ENCODE results near the gene MYO7B.

The MYO7B gene

GRCh38 chr2:127636248-127637235, 101.1 kb downstream of the MYO7B start:
- DNase-seq (ENCODE audit: low read depth in 2 of 2) = no peak

GRCh38 chr2:127637236-127637630, 101.8 kb downstream of the MYO7B start:
- no peak for DNase-seq (ENCODE audit: low read depth in 2 of 2)

GRCh38 chr2:127637725-127638252, 102.3 kb downstream of the MYO7B start:
- DNase-seq (ENCODE audit: low read depth in 2 of 2) = no peak

GRCh38 chr2:127638361-127639110, 103.1 kb downstream of the MYO7B start:
- no peak for DNase-seq (ENCODE audit: low read depth in 2 of 2)

GRCh38 chr2:127639111-127639474, 103.6 kb downstream of the MYO7B start:
- DNase-seq (ENCODE audit: low read depth in 2 of 2) = no peak

GRCh38 chr2:127640082-127641072, 104.9 kb downstream of the MYO7B start:
- DNase-seq (ENCODE audit: low read depth in 2 of 2) = peak in 1 of 2 donors; percentile 19

GRCh38 chr2:127641133-127641532, 105.7 kb downstream of the MYO7B start:
- no peak for DNase-seq (ENCODE audit: low read depth in 2 of 2)

- DNase-seq (ENCODE audit: low read depth in 2 of 2) = peak in 1 of 2 donors; percentile 25
These were observed 106.5 kb downstream of the MYO7B start for GRCh38 chr2:127641846-127642507.

- no peak for DNase-seq (ENCODE audit: low read depth in 2 of 2)
These were observed 107.4 kb downstream of the MYO7B start for GRCh38 chr2:127642706-127643438.

GRCh38 chr2:127643439-127644065, 108.1 kb downstream of the MYO7B start:
- DNase-seq (ENCODE audit: low read depth in 2 of 2) = no peak

- DNase-seq (ENCODE audit: low read depth in 2 of 2) = no peak
These were observed 108.9 kb downstream of the MYO7B start for GRCh38 chr2:127644066-127645025.

- no peak for DNase-seq (ENCODE audit: low read depth in 2 of 2)
These were observed 109.5 kb downstream of the MYO7B start for GRCh38 chr2:127645026-127645394.

- DNase-seq (ENCODE audit: low read depth in 2 of 2) = no peak
These were observed 110.2 kb downstream of the MYO7B start, which contains the start of gene GPR17 for GRCh38 chr2:127645395-127646291. GPR17 (plus strand) TSS chr2:127646153; CDS start chr2:127650736, 4,583 bp downstream.

- no peak for DNase-seq (ENCODE audit: low read depth in 2 of 2)
These were observed 111.2 kb downstream of the MYO7B start for GRCh38 chr2:127646487-127647241.

GRCh38 chr2:127647242-127648190, 112.0 kb downstream of the MYO7B start:
- DNase-seq (ENCODE audit: low read depth in 2 of 2) = no peak

Measured in stimulated activated CD4-positive, alpha-beta T cell treated with anti-CD3 and anti-CD28 coated beads, Interleukin-4, amount 100 ng/mL, for 48 hours (primary cell).